ENCODE data around the gene KEAP1.

DNA sequence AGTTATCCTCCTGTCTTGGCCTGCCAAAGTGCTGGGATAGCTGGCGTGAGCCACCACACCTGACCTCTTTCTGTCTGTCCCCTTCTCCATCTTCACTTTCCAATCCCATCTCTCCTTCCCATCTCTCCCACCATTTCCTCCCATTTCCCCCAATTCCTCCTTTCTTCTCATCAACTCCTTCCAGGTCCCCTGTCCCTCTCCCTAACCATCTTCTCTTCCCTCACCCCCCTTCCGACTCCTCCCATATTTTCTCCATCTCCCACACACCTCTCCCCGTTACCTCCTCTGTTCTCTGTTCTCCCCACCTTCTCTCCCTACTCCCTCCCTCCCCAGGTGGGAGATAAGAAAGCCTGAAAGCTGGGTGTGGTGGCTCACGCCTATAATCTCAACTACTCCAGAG is 40.6 kb downstream of the KEAP1 start:
- TF ChIP-seq POLR2A (IDR thresholded peaks at IDR 0.05) (no peak), POLR2AphosphoS5 (IDR thresholded peaks at IDR 0.05) (no peak)
- TF ChIP-seq, protein P1, sequence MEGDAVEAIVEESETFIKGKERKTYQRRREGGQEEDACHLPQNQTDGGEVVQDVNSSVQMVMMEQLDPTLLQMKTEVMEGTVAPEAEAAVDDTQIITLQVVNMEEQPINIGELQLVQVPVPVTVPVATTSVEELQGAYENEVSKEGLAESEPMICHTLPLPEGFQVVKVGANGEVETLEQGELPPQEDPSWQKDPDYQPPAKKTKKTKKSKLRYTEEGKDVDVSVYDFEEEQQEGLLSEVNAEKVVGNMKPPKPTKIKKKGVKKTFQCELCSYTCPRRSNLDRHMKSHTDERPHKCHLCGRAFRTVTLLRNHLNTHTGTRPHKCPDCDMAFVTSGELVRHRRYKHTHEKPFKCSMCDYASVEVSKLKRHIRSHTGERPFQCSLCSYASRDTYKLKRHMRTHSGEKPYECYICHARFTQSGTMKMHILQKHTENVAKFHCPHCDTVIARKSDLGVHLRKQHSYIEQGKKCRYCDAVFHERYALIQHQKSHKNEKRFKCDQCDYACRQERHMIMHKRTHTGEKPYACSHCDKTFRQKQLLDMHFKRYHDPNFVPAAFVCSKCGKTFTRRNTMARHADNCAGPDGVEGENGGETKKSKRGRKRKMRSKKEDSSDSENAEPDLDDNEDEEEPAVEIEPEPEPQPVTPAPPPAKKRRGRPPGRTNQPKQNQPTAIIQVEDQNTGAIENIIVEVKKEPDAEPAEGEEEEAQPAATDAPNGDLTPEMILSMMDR (IDR thresholded peaks at IDR 0.05): no peak
